C4-2B (cell line): Measurements from ENCODE around the gene CYP26B1.

Experiments used
- H3K27ac ChIP-seq: fragments of 450-650 bp; 2 replicates; pipeline ENCODE4 v1.5.1; 2017
- ZFX ChIP-seq: fragments of 450-650 bp; IDR thresholded peaks from 2 replicates; pipeline ENCODE4 v1.6.1; 2017
- TF ChIP-seq, protein P1 (sequence below): fragments of 450-650 bp; conservative IDR thresholded peaks from 2 replicates; pipeline ENCODE4 v1.5.1; 2017; ENCODE audit warnings: mild to moderate bottlenecking

The CYP26B1 gene

DNA sequence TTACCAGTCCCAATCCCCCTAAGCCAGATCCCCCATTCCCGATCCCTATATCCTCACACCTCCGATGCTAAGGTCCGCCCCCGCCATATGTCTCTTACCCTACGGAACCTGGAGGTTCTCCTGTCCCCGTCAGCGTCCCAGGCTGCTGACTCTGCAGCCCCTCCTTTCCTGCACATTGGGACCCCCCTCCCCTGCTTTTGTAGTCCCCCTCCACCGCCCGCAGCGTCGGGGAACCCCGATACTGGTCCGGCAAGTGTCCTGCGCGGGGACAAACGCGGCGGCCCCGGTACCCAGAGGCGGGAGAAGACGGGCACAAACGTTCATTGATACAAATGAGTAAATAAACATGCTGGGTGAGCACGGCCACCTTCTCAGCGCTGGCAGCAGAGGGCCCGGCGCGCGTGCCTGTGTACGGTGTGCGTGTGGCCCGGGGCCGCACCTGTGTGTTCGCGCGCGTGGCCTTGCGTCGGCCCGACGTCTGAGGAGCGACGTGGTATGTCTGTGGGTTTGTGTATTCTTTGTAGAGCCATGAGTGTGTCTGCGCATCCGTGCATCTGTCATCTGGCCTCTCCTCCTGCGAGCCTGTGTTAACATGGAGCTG is 2.0 kb upstream of the CYP26B1 start:
- TF ChIP-seq ZFX, result no peak
- TF ChIP-seq, protein P1, sequence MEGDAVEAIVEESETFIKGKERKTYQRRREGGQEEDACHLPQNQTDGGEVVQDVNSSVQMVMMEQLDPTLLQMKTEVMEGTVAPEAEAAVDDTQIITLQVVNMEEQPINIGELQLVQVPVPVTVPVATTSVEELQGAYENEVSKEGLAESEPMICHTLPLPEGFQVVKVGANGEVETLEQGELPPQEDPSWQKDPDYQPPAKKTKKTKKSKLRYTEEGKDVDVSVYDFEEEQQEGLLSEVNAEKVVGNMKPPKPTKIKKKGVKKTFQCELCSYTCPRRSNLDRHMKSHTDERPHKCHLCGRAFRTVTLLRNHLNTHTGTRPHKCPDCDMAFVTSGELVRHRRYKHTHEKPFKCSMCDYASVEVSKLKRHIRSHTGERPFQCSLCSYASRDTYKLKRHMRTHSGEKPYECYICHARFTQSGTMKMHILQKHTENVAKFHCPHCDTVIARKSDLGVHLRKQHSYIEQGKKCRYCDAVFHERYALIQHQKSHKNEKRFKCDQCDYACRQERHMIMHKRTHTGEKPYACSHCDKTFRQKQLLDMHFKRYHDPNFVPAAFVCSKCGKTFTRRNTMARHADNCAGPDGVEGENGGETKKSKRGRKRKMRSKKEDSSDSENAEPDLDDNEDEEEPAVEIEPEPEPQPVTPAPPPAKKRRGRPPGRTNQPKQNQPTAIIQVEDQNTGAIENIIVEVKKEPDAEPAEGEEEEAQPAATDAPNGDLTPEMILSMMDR, result no peak
- no peak overlapping the region for H3K27ac ChIP-seq

DNA sequence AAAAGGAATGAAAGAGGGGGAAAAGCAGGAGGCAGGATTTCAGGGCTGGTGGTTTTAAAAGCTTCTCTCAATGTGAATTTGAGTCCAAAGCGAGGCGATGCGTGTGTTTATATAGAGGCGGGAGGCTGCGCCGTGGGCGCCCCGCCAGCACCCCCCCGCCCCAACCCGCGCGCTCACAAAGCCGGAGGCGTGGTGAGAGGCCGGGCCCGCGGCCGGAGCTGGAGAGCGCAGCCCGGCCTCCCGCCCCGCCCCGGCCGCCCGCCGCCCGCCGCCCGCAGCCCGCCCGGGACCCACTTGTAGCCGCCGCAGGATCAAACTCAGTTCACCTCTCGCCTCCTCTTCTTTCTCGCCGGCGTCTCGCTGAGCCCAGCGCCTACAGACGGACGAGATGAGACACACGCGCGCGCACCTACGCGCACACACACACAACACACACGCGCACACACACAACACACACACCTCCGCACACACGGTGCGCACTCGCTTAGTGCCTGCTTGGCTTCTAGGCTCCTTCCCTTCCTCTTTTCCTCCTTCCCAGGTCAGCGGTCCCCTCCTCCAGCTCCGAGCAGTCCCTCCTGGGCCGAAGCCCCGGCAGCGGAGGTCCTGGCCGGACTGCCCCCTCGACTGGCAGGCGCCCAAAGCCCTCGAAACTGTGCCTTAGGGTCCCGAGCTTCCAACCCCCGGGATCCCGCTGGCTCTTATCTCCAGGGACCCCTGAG is 1.3 kb upstream of the CYP26B1 start:
- TF ChIP-seq ZFX, result no peak
- TF ChIP-seq, protein P1, result no peak
- no peak overlapping the region for H3K27ac ChIP-seq

DNA sequence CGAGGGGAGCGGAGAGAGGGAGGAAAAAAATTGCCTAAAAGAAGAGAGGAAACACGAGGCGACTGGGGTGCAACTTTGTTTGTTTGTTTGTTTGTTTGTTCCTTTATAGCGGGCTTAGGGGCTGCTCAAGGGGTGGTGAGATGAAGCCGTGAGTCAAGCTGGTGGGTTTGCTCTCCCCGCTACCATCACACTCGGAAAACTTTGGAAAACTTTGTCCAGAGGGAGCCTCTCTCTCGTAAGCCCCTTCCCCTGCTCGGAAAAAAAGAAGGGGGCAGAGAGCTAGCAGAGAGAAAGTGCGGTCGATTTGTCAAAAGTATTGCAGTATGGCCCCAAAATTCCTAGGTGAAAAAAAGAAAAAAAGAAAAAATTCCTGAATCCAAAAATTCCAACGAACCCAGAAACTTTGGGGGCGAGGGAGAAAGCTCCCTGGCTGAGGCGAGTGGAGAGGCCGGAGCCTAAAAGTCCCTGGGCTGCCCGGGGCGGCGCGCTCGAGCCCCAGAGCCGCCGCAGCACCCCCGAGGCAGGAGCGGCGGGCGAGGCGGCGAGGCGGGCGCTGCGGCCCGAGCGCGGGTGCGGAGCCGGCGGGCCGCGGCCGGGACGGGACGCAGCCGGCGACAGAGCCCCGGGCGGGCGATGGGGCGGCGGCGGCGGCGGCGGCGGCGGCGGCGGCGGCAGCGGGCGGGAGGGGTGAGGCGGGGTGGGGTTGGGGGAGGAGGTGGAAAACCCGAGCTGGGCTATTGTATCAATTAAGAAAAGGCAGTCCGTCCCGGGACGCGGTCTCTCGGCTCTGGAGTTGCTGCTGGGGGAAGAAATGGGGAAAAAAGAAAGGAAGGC is 558 bp upstream of the CYP26B1 start:
- no peak overlapping the region for H3K27ac ChIP-seq

DNA sequence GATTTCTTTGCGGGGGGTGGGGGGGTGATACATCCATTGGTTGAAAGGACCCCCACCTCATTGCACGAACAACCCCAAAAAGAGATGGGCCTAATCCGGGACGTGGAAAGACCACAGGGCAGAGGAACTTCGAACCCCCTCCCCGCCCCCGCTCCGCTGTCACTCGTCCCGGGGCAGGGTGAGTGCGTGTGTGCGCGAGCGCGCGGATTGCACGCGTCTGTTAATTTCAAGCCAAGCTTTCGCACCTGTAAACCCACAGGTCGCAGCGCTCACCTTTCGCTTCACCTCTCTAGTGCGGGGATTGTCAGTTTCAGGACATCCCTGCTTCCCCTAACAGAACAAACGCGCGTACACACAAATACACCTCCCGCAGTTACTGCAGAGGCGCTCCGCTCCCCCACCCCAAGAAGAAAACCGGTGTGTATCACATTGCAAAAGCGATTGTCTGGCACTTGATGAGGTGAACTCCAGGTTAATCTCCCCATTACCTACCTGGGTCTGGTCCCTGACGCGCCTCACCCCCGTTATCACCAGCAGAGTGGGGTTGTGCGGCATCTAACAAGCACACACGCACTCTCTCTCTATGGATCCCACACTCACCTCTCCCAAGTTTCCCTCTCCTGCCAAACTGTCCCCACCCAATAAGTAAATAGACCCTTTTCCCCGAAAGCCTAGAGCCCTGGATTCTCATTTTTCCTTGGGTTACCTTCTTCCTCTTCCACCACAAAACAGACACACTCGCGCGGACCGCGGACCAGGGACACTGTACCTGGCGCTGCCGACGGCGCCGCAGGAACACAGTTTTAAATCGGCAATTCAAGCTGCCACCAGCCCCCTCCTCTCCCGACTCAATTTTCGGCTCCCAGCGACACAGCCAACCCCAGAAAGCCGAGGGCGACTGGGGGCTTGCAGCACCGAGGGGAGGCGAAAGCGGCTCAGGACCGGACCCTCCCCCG is 1.0 kb downstream of the CYP26B1 start:
- H3K27ac ChIP-seq, result no peak overlapping the region

More for the DNA sequence above, 558 bp upstream of the CYP26B1 start:
- TF ChIP-seq, protein P1, result no peak
- no peak for TF ChIP-seq ZFX

DNA sequence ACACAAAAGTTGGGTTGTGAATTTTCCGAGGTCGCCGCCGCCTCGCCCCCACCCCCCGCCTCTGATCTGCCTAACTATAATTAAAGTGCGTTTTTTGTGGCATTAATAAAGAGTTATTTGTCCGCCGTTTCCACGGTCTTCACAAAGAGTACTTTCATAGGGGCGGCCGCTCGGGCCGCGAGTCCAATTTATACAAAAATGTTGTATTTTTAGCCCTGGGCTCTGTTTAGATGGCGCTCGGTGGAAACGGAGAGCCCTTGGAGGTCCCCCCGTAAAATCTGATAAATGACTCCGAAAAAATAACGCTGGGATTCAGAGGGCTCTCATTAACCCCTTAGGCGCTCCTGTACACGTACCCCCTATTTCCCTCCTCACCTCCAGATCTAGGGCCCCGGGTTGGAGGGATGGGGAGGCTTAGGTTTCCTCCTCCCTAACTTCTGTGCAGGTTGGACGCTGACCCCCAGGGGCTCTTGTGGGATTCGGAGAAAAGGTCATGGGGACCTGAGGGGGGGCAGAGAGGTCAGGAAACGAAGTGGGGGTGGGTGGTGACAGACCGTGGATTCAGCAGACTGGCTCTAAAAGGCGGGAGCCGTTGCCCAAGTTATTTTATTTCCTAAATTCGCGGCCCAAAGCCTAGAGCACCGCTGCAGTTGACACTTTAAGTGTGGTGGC is 1.9 kb downstream of the CYP26B1 start:
- TF ChIP-seq, protein P1, result no peak
- no peak for TF ChIP-seq ZFX
- H3K27ac ChIP-seq, result no peak overlapping the region

More for the DNA sequence above, 1.0 kb downstream of the CYP26B1 start:
- TF ChIP-seq, protein P1, result no peak
- TF ChIP-seq ZFX, result no peak

DNA sequence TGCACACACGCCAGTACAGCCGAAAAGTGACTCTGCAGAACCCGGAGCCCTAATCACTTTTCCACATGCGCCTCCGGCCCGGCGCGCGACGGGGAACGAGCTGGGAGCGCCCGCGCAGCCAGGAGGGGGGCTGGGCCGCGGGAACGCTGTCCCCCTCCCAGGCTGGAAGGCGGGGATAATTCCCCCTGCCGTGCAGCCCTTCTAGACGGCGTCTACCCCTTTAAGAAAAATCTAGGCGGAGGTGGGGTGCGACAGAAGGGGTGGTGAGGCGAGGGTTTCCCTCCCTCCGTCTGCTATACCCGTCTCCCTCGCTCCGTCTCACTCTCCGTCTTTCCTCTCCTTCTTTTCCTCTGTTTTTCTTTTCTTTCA is 2.4 kb downstream of the CYP26B1 start:
- no peak for TF ChIP-seq ZFX
- no peak overlapping the region for H3K27ac ChIP-seq
